Neural cell (in vitro differentiated cells): ENCODE results near the gene MAGEB4.

Source experiments
- CTCF ChIP-seq: fragments of 450-650 bp; IDR thresholded peaks from 2 replicates; pipeline ENCODE4 v1.5.1; 2014; ENCODE audit warnings: antibody characterized with exemption, mild to moderate bottlenecking, moderate library complexity; ENCODE audit not compliant: poor library complexity, severe bottlenecking
- EZH2 ChIP-seq: fragments of 200-600, 300-800 bp; shearing (Covaris generic), sonication (generic); IDR thresholded peaks from 2 replicates; pipeline ENCODE4 v1.6.1; 2014; ENCODE audit warnings: antibody characterized with exemption, low read length, borderline replicate concordance, mild to moderate bottlenecking; ENCODE audit not compliant: insufficient read depth, poor library complexity, severe bottlenecking
- MXI1 ChIP-seq: fragments of 450-650 bp; conservative IDR thresholded peaks from 2 replicates; pipeline ENCODE4 v1.6.1; 2014; ENCODE audit warnings: antibody characterized with exemption, mild to moderate bottlenecking; ENCODE audit not compliant: poor library complexity, severe bottlenecking
- POLR2AphosphoS5 ChIP-seq: IDR thresholded peaks from 2 replicates; pipeline ENCODE4 v1.6.1; 2012
- REST ChIP-seq: IDR thresholded peaks from 2 replicates; pipeline ENCODE4 v1.6.1; 2012; ENCODE audit warnings: borderline replicate concordance
- SMC3 ChIP-seq: fragments of 450-650 bp; conservative IDR thresholded peaks from 2 replicates; pipeline ENCODE4 v1.6.1; 2014; ENCODE audit warnings: antibody characterized with exemption, mild to moderate bottlenecking, moderate library complexity; ENCODE audit not compliant: poor library complexity

- TF ChIP-seq CTCF (no peak), POLR2AphosphoS5 (no peak), EZH2 (no peak), MXI1 (no peak), REST (no peak), SMC3 (no peak)
These were observed 36.6 kb downstream of the MAGEB4 start for GRCh38 chrX:30278365-30278764.
